Fibroblast of skin of abdomen (primary cell): ENCODE data around the gene KISS1R. TPM values are rescaled to one million over a fixed set of nuclear protein-coding genes. Genes with fewer than 3 reads are reported as not detected.
A peak's percentile ranks its signal among the peaks of the same experiment; 100 is the strongest.
"Not testable (repeated sequence)": the region's sequence is repeated elsewhere in the genome, so short reads cannot be mapped to it uniquely, and the experiment has no call there.

ENCODE experiments used
- DNase-seq: peaks from one replicate; pipeline ENCODE4 v3.0.0-alpha.2; 2013
- polyA plus RNA-seq, 2 experiments: library from polyadenylated mRNA; unstranded; fragments of 120-200 nt; gene quantifications; one replicate each; pipeline ENCODE4 v1.2.1, GENCODE V29; 2013; ENCODE audit not compliant: insufficient read length in 2 of 2

Gene KISS1R
- not detected for polyA plus RNA-seq (2013, experiment 1 of 2; ENCODE audit: insufficient read length)
- not detected for polyA plus RNA-seq (2013, experiment 2 of 2; ENCODE audit: insufficient read length)

GRCh38 chr19:917323-918151 lies at the start of gene KISS1R:
KISS1R (plus strand) TSS chr19:917333; CDS start chr19:917503, 170 bp downstream.
- DNase-seq, result no peak

DNA sequence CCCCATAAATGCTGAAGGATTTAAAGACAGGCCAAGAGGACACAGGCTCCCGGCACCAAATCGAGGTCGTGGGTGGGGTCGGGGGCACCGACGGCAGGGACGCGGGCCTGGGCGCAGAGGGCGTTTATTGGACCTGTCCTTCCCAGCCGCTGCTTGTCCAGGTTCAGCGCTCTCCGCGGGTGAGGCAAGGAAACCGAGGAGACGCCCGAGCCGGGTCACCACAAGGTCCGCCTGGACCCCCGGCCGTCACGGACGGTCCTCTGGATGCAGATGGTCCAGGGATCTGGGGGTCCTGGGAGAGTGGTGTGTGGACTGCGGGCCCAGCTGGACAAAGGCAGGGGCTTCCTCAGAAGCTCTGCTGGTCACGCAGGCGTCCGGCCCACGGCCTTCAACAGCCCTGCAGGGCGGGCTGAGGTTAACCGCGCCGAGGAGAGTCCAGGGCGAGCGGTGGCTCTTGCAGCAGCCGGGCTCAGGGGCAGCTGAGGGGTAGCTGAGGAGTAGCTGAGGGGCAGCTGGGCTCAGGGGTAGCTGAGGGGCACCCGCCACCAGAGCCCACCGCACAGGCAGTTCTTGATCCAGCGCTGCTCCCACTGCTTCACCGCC lies 49.2 kb upstream of the KISS1R start:
- no peak for DNase-seq

GRCh38 chr19:868458-869244 lies 48.5 kb upstream of the KISS1R start:
- DNase-seq, result no peak

- peak; percentile 97 for DNase-seq
These were observed 47.6 kb upstream of the KISS1R start for GRCh38 chr19:869245-870177.

- no peak for DNase-seq
These were observed 46.8 kb upstream of the KISS1R start for GRCh38 chr19:870314-870713.

GRCh38 chr19:870963-871401 lies 46.2 kb upstream of the KISS1R start:
- DNase-seq, result no peak

DNA sequence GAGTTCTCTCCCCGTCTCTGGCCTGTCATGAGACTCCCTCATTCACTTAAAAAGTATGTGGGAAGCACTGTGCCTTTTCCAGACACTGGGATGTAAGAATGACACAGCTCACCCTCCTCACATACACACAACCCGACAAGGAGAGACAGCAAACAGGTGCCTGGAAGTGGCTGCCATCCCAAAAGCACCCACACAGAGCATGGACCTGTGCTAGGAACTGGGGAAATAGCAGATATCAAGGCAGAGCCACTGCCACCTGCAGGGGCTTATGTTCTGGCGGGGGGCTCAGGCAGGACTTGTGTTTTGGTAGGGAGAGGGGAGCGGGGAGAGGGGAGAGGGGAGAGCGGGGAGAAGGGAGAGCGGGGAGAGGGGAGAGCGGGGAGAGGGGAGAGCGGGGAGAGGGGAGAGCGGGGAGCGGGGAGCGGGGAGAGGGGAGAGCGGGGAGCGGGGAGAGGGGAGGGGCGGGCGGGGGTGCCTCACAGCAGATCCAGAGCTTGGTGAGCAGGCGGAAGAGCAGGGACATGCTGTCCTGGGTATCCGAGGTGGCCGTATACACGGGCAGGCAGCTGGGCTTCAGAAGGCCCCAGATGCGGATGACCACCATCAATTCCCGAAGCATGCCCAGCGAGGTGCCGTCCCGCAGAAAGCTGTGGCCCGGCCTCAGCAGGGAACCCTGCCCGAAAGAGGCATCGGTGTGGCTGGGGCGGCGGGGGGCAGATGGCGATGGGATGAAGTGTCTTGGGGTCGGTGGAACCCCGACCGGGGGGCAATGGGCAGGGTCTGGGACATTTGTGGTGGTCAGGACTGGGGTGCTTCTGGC lies 45.5 kb upstream of the KISS1R start:
- peak; percentile 18 for DNase-seq

- DNase-seq, result peak; percentile 74
These were observed 44.7 kb upstream of the KISS1R start for GRCh38 chr19:872266-872951.

- peak; percentile 61 for DNase-seq
These were observed 44.0 kb upstream of the KISS1R start for GRCh38 chr19:873084-873483.

DNA sequence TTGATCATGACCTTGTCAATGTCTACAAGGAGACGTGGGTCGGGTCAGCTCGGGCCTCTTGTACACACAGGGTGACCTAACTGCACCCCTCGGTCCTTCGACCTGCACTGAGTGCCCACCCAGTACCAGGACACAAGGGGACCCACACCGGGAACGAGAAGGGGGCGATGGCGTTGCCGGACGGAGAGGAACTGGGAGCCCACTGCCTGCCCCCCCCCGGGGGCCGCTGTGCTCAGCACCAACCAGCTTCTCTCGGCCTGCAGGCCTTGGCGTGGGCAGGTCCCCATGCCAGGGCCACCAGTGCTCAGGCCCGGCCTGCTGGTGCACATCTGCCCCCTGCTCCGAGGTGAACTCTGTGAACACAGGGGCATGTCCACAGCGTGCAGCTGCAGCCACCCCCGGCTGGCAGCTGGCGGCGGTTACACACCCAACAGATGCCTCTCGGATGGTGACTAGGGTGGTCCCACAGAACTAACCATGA lies 43.5 kb upstream of the KISS1R start:
- no peak for DNase-seq

- no peak for DNase-seq
These were observed 41.8 kb upstream of the KISS1R start for GRCh38 chr19:875265-875879.

DNA sequence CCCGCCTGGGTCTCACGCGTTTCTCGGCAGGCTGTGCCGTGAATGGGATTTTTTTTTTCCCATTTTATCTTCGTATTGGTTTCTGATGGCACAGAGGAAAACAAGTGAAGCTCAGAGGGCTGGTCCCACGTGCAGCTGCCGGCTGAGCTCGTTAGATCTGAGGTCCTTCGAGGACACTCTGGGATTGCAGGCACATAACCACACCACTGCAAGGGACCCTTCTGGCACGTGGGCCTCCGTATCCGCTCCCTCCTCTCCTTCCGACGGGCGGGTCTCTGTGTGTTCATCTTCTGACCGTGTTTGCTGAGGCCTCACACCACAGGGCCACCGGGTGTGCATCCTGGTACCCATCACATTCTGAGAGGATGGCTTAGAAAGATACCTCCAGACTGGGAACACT lies 41.0 kb upstream of the KISS1R start:
- no peak for DNase-seq

DNA sequence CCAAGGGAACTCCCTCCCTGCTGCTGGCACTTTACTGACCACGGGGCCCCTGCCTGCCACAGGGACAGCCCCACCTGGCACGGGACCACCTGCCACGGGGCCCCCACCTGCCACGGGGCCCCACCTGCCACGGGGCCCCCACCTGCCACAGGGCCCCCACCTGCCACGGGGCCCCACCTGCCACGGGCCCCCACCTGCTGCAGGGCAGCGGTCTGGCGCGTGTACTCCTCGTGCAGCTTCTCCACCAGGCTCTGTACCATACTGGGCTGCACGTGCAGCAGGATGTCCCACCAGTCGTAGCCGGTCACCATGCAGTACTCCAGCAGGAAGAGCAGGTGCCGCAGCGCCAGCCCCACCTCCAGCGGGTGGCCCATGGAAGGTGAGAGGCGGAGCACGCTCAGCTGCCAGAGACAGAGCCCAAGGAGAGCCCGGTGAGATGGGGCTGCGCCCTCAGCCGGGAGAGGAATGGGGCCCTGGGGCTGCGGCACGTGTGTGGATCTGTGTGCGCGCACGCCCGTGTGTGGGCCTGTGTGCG lies 40.3 kb upstream of the KISS1R start:
- no peak for DNase-seq

DNA sequence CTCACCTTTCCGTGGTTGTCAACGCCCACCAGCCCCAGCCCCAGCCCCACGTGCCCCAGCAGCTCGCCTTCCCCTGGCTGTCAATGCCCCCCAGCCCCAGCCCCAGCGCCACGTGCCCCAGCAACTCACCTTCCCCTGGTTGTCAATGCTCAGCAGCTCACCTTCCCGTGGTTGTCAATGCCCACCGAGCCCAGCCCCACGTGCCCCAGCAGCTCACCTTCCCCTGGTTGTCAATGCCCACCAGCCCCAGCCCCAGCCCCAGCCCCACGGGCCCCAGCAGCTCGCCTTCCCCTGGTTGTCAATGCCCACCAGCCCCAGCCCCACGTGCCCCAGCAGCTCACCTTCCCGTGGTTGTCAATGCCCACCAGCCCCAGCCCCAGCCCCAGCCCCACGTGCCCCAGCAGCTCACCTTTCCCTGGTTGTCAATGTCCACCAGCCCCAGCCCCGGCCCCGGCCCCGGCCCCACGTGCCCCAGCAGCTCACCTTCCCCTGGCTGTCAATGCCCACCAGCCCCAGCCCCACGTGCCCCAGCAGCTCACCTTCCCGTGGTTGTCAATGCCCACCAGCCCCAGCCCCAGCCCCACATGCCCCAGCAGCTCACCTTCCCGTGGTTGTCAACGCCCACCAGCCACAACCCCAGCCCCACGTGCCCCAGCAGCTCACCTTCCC lies 39.0 kb upstream of the KISS1R start:
- not testable (repeated sequence) for DNase-seq

DNA sequence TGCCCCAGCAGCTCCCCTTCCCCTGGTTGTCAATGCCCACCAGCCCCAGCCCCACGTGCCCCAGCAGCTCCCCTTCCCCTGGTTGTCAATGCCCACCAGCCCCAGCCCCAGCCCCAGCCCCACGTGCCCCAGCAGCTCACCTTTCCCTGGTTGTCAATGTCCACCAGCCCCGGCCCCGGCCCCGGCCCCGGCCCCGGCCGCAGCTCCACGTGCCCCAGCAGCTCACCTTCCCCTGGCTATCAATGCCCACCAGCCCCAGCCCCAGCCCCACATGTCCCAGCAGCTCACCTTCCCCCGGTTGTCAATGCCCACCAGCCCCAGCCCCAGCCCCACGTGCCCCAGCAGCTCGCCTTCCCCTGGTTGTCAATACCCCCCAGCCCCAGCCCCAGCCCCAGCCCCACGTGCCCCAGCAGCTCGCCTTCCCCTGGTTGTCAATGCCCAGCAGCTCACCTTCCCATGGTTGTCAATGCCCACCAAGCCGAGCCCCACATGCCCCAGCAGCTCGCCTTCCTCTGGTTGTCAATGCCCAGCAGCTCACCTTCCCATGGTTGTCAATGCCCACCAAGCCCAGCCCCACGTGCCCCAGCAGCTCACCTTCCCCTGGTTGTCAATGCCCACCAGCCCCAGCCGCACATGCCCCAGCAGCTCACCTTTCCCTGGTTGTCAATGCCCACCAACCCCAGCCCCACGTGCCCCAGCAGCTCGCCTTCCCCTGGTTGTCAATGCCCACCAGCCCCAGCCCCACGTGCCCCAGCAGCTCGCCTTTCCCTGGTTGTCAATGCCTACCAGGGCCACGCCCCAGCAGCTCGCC lies 38.2 kb upstream of the KISS1R start:
- not testable (repeated sequence) for DNase-seq

- no peak for DNase-seq
These were observed 37.3 kb upstream of the KISS1R start for GRCh38 chr19:879711-880438.

- DNase-seq, result no peak
These were observed 35.6 kb upstream of the KISS1R start for GRCh38 chr19:881385-882071.
